ENCODE results near the gene DOK6. TPM values are rescaled to one million over a fixed set of nuclear protein-coding genes. Genes with fewer than 3 reads are reported as not detected.

Gene DOK6
- total and polyA plus RNA-seq, 8 donors, result 0.15 to 1.3 (median 0.33) TPM

GRCh38 chr18:69747388-69747787 lies 346.7 kb downstream of the DOK6 start:
- WGBS, 2 donors, result 71 to 90% methylated on average over 2 of the region's 2 CpGs
- H3K36me3 ChIP-seq, result no peaks in the 10 kb centered on the region
- H3K9me3 ChIP-seq, result no peaks in the 10 kb centered on the region
- FAIRE-seq (no peak), ATAC-seq (no peak), DNase-seq (no peak)
- no peaks in the 10 kb centered on the region for H3K27me3 ChIP-seq
- H3K27ac ChIP-seq, result no peak overlapping the region
- intact Hi-C loops (cut with DNase I), result no loop called here
- TF ChIP-seq CTCF (IDR thresholded peaks at IDR 0.05), result no peak
- H3K4me1 ChIP-seq, result no peaks in the 10 kb centered on the region
- H3K4me3 ChIP-seq, result no peak overlapping the region

GRCh38 chr18:69752737-69753380 lies 352.2 kb downstream of the DOK6 start:
- intact Hi-C loops (cut with DNase I), result no loop called here
- ATAC-seq (no peak), DNase-seq (no peak), FAIRE-seq (no peak)
- no peaks in the 10 kb centered on the region for H3K9me3 ChIP-seq
- H3K27me3 ChIP-seq, result no peaks in the 10 kb centered on the region
- no peaks in the 10 kb centered on the region for H3K4me1 ChIP-seq
- H3K27ac ChIP-seq, result no peak overlapping the region
- no peak overlapping the region for H3K4me3 ChIP-seq
- WGBS, 2 donors, result 41 to 51% methylated on average over 3 of the region's 3 CpGs
- TF ChIP-seq CTCF (IDR thresholded peaks at IDR 0.05), result no peak
- H3K36me3 ChIP-seq, result no peaks in the 10 kb centered on the region

DNA sequence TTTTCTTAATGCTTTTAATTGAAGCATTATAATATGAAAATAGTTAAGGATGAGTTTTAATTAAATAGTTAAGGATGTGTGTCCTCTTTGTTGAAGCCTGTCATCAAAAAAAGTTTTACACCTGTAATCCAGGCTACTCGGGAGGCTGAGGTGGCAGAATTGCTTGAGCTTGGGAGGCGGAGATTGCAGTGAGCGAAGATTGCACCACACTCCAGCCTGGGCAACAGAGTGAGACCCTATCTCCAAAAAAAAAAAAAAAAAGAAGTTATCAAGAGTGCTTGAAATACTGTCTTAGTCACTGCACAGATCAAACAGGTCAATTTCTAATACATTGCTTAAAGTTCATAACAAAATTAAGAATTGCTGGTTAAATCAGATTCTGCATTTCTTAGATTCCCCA lies 353.4 kb downstream of the DOK6 start:
- ATAC-seq (no peak), DNase-seq (no peak), FAIRE-seq (no peak)
- 89 to 99% methylated on average over 3 of the region's 3 CpGs for WGBS, 2 donors
- H3K9me3 ChIP-seq, result no peaks in the 10 kb centered on the region
- no peak overlapping the region for H3K4me3 ChIP-seq
- no peak overlapping the region for H3K27ac ChIP-seq
- no peaks in the 10 kb centered on the region for H3K36me3 ChIP-seq
- intact Hi-C loops (cut with DNase I), result no loop called here
- no peaks in the 10 kb centered on the region for H3K27me3 ChIP-seq
- TF ChIP-seq CTCF (IDR thresholded peaks at IDR 0.05), result no peak
- H3K4me1 ChIP-seq, result no peaks in the 10 kb centered on the region

GRCh38 chr18:69755041-69755440 lies 354.4 kb downstream of the DOK6 start:
- no peak for FAIRE-seq

More at GRCh38 chr18:69755041-69755440, 354.4 kb downstream of the DOK6 start:
- Histone ChIP-seq H3K27ac (no peak overlapping the region), H3K4me3 (no peak overlapping the region), H3K9me3 (no peaks in the 10 kb centered on the region), H3K4me1 (no peaks in the 10 kb centered on the region), H3K27me3 (no peaks in the 10 kb centered on the region), H3K36me3 (no peaks in the 10 kb centered on the region)
- WGBS, 2 donors, result 81 to 85% methylated on average over 2 of the region's 2 CpGs
- intact Hi-C loops (cut with DNase I), result no loop called here
- no peak for ATAC-seq
- DNase-seq, result no peak
- TF ChIP-seq CTCF (IDR thresholded peaks at IDR 0.05), result no peak
